UCSD-AML1 (cell line): ENCODE data around the gene NIPBL.
"Not testable (repeated sequence)": the region's sequence is repeated elsewhere in the genome, so short reads cannot be mapped to it uniquely, and the experiment has no call there.

Experiments
- DNase-seq: peaks from one replicate; lab custom pipeline; 2025; ENCODE audit not compliant: unreplicated experiment; lab: John Stamatoyannopoulos, UW

The NIPBL gene

DNA sequence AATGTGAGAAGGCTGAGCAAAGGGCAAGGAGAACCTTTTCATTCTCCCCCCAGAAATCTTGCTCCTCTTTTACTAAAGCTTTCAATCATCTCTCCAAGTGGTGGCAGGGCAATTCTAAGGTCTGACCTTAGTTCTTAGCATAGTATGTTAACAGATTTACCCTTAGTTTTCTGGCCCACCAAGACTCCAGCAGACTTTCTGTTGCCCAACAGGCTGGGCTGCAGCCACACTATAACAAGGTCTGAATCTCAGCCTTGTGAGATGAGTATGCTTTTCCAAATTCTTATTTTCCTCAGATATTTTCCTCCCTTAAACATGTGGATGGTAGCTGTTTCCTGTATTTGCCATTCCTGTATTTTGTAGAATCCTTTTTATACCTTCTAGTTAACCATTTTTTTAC is 69.5 kb downstream of the NIPBL start:
- no peak for DNase-seq

GRCh38 chr5:36948041-36948440 is 71.5 kb downstream of the NIPBL start:
- DNase-seq: no peak

GRCh38 chr5:36948650-36949049 is 72.1 kb downstream of the NIPBL start:
- no peak for DNase-seq

DNA sequence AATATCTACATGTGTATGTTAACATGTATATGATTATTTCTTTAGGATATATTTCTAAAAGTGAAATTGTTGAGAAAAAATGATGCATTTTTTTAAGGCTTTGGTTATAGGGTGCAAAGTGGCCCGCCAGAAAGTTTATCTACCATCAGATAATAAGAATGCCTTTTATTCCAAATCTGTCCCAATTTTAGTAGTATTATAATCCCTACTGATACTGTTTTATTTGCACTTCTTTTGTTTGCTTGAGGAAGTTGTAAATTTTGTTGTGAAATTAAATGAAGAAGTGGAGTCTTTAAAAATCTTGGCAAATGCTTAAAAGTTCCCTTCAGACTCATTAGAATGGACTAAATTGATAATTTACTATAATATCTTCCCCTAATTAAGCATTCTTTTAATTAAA is 73.0 kb downstream of the NIPBL start:
- no peak for DNase-seq

DNA sequence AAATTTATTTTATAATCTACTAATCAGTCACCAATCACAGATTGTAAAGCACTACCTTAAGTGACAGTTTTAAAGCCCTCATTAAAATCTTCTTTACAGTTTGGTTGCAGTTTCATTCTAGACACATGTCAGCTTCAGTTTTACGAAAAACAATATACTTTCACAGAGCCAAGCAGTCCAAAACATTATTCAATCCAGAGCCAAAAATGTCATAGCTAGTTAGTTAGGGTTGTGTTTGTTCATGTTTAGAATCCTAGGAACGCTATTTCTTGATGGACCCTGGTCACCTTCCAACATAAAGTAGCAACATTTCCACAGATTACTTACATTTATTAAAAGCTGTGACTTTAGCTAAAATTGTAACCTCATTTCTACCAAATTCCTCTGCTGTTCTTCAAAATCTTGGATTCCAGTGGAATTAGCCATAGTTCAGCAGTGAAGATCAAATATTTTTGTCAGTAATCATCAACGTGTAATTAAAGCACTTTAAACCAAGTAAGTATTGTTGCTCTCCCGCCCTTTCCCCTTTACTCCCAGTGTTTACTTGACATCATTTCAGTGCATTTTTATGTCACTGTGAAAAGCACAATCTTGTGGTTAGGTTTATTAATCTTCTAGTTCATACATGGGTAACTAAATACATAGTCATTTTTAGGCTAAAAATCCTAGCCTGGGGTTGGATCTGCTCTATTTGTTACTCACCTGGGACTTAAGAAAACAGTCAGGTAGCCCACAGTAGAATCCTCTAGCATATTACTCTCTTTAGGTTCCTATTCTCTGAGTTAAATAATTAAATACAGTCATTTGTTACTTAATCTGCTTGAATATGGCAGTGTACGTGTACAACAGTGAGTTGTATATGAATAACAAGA is 74.3 kb downstream of the NIPBL start:
- no peak for DNase-seq

GRCh38 chr5:36953043-36953442 is 76.5 kb downstream of the NIPBL start:
- no peak for DNase-seq

GRCh38 chr5:36957953-36958537 is 81.5 kb downstream of the NIPBL start:
- no peak for DNase-seq

- DNase-seq: no peak
These were observed 82.0 kb downstream of the NIPBL start for GRCh38 chr5:36958612-36959011.

GRCh38 chr5:36965179-36965578 is 88.6 kb downstream of the NIPBL start:
- DNase-seq: no peak

DNA sequence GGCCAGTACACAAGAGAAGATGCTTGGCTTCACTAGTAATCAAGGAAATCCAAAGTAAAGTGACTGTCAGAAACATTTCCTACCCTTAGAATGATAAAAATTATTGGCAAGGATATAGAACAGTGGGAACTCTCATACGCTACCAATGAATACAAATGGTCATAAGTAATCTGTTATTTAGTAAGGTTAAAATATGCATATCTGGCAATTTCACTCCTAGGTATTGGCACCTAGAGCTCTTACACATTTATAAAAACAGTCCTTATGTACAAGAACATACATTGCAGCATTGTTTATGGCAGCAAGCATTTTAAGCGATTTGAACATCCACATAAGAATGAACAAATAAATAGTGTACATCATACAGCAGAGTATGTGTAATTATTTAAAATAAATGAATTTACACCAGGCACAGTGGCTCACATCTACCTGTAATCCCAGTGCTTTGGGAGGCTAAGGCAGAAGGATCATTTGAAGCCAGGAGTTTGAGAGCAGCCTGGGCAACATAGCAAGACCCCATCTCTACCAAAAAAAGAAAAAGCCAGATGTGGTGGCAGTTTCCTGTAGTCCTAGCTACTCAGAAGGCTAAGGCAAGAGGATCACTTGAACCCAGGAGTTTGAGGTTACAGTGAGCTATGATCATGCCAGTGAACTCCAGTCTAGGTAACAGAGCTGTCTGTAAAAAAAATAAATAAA is 93.3 kb downstream of the NIPBL start:
- no peak for DNase-seq

- DNase-seq: no peak
These were observed 101.6 kb downstream of the NIPBL start for GRCh38 chr5:36978196-36978595.

DNA sequence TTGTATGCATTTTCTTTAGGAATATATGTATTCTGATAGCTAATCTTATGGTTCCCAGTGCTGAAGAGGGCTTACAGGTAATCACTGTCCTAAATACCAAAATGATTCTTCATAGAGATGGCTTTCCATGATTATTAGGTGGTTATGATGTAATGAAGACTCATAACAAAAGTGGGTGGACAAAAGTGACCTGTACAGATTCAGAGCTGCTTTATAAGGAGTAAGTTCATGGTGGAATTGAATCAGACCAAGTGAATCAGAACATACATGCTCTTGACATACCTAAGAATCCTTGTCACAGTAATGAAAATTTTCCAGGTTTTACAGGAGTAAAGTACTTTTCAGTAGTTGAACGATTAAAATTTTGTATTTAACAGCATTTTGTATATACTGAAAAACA is 105.6 kb downstream of the NIPBL start:
- no peak for DNase-seq

GRCh38 chr5:36985387-36985786 is 108.8 kb downstream of the NIPBL start:
- DNase-seq: no peak

DNA sequence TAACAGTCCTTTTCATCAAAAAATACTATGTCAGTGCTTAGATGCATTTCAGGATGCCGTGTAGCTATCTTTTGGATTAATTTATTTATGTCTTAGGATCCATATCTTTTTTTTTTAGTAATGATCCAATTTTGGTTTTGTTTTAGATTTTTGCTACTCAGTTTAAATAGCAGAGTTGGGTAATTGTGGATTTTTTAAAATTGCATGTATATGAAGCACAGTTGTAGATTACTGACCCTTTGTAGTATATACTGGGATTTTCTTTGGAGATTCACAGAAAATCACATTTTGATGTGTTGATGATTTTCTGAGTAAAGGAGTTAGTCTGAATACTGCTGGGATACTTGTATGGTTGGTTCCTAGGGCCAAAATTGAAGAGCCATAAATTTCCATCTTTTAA is 111.8 kb downstream of the NIPBL start:
- DNase-seq: no peak

DNA sequence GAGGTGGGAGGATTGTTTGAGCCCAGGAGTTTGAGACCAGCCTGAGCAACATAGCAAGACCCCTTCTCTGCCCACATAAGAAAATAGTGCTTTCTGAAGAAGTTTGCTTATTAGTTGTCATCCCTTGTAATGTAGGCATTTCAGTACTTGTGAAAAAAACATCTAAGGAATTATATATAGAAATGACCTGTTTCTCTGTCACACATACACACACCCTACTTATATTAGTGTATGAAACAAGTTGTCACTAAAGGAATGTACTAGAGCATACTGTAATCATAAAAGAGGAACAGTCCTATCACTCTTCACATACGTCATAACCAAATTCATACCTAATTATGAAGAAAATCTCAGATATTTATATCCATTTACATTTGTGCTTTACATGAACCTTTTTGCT is 122.0 kb downstream of the NIPBL start:
- DNase-seq: no peak

GRCh38 chr5:37002176-37002751 is 125.7 kb downstream of the NIPBL start:
- DNase-seq: no peak

GRCh38 chr5:37005252-37005651 is 128.7 kb downstream of the NIPBL start:
- no peak for DNase-seq

- DNase-seq: no peak
These were observed 129.5 kb downstream of the NIPBL start for GRCh38 chr5:37005946-37006540.

GRCh38 chr5:37013181-37013580 is 136.6 kb downstream of the NIPBL start:
- not testable (repeated sequence) for DNase-seq

DNA sequence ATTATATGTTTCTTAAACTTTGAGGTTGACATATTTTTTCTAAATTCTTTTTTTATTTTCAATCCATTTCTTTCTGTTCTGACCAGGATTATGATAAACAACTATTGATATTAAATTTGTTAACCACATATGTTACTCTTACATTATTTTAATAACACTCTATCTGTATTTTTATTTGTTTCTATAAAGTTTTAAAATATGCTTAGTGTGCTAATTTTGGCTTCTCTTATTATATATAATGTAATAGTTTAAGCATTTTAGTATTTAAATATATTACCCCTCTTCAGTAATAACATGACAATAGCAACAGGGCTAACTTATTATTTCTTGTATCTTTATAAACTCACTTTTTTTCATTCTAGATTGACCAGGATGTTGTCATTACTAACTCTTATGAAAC is 137.8 kb downstream of the NIPBL start:
- DNase-seq: no peak
